Aorta (tissue), 5 donors: ENCODE results near the gene KCNJ4. TPM values are rescaled to one million over a fixed set of nuclear protein-coding genes. Genes with fewer than 3 reads are reported as not detected.

Experiments used
- ATAC-seq: fragments of 200-7000 bp; cut with Tn5 transposase; one replicate; pipeline ENCODE4 v1.9.1; 2022; ENCODE audit warnings: moderate library complexity; ENCODE audit not compliant: low FRiP score
- DNase-seq, 2 donors: peaks; one replicate each; pipeline ENCODE4 v3.0.0-alpha.2; 2020
- H3K27ac ChIP-seq, 2 donors: one replicate each; pipeline ENCODE4 v1.5.1; 2013; ENCODE audit warnings: low read length in 2 of 2, mild to moderate bottlenecking in 2 of 2, moderate library complexity in 2 of 2, control low read depth in 1 of 2, inconsistent platforms in 1 of 2, low read depth in 1 of 2
- H3K27me3 ChIP-seq, 2 donors: one replicate each; pipeline ENCODE4 v1.6.1; 2013; ENCODE audit warnings: control low read depth in 1 of 2, low read length in 1 of 2, mild to moderate bottlenecking in 1 of 2, moderate library complexity in 1 of 2; ENCODE audit not compliant: insufficient read depth in 2 of 2, control insufficient read depth in 1 of 2
- H3K36me3 ChIP-seq, 2 donors: one replicate each; pipeline ENCODE4 v1.6.1; 2013; ENCODE audit warnings: control low read depth in 1 of 2, low read length in 1 of 2, mild to moderate bottlenecking in 1 of 2; ENCODE audit not compliant: insufficient read depth in 2 of 2, control insufficient read depth in 1 of 2
- H3K4me1 ChIP-seq, 2 donors: one replicate each; pipeline ENCODE4 v1.6.1; 2013; ENCODE audit warnings: low read length in 2 of 2, control low read depth in 1 of 2, mild to moderate bottlenecking in 1 of 2, moderate library complexity in 1 of 2; ENCODE audit not compliant: insufficient read depth in 2 of 2, control insufficient read depth in 1 of 2
- H3K4me3 ChIP-seq, 2 donors: one replicate each; pipeline ENCODE4 v1.5.1; 2013; ENCODE audit warnings: low read length in 2 of 2, control low read depth in 1 of 2, mild to moderate bottlenecking in 1 of 2
- H3K9me3 ChIP-seq: one replicate; pipeline ENCODE4 v1.6.1; 2013; ENCODE audit warnings: mild to moderate bottlenecking, low read length; ENCODE audit not compliant: control insufficient read depth
- WGBS, 2 donors: extraction: QIAGEN DNeasy Blood & Tissue Kit; methylation state at CpG; one replicate each; pipeline ENCODE4 v1.1.7; 2013; 5-methylcytosine and 5-hydroxymethylcytosine counted together
- intact Hi-C, 2 donors: fragments of 100-400 bp; cut with DNase I; formaldehyde crosslinking; loops; one replicate each; pipeline versions ENCODE4 v1.14.2 to v1.15.0; 2022
- long read RNA-seq, 2 donors: library from polyadenylated mRNA; unstranded; transcript quantifications; one replicate each; pipeline ENCODE4 v2.0.0, GENCODE V29; 2020 to 2021
- polyA plus RNA-seq, 2 donors: library from polyadenylated mRNA; stranded (reverse); fragments of 200-250 nt; gene quantifications; one replicate each; pipeline ENCODE4 v1.2.3, GENCODE V29; 2013
- total RNA-seq, 2 donors: library from RNA; stranded (reverse); fragmentation: NEBNext Ultra II Directional; extraction: Animal tissue kit (Norgen Biotek cat#: 25700); gene quantifications; one replicate each; pipeline ENCODE4 v1.2.1, GENCODE V29; 2021
- donor health status: healthy with polysubstance abuse.
- donor health status: Bipolar disorder and iron deficiency.
- donor health status: DM: no; HTN: no; CAD: no.
- donor health status: DM: no; HTN: no; CAD: no.
- donor health status: DM: yes; HTN: yes; CAD: no.

The KCNJ4 gene
- total RNA-seq, result not detected
- polyA plus RNA-seq, result not detected
- long read RNA-seq, donor 1, result 0 reads
- long read RNA-seq, donor 2, result 0 reads

GRCh38 chr22:38455076-38455529, at the start of gene KCNJ4:
Gene KCNJ4 (minus strand): TSS chr22:38455199. CDS start chr22:38428132, 27,067 bp downstream.
- peak within 1 kb of the TSS; percentile 31 to 38 for H3K4me3 ChIP-seq
- no peak within 1 kb of the TSS for H3K27ac ChIP-seq
- no peaks in the 10 kb centered on the region for H3K4me1 ChIP-seq
- intact Hi-C loops, result no loop called here
- DNase-seq (no peak), ATAC-seq (no peak)
- H3K27me3 ChIP-seq, result no peaks in the 10 kb centered on the region
- H3K36me3 ChIP-seq, result no peaks in the 10 kb centered on the region
- H3K9me3 ChIP-seq, result no peaks in the 10 kb centered on the region
- WGBS, 2 donors, result 1% methylated on average over 34 to 76 of the region's 76 CpGs

- intact Hi-C loops, result loop anchor here (5.0 to 10.0 kb wide), 2 partner anchors 36 to 182 kb away; partner anchors contain the start of genes KDELR3 (in 1 of the 2) and TOMM22 (in 1 of the 2)
- H3K9me3 ChIP-seq, result no peaks in the 10 kb centered on the region
- peak overlapping the region; percentile 16 to 28 for H3K4me3 ChIP-seq
- H3K27me3 ChIP-seq, result no peaks in the 10 kb centered on the region
- no peaks in the 10 kb centered on the region for H3K4me1 ChIP-seq
- H3K27ac ChIP-seq, result no peak overlapping the region
- peaks cover 9 to 11% of the 10 kb centered on the region in 2 donors for H3K36me3 ChIP-seq
- no peak for DNase-seq
- 22 to 24% methylated on average over 4 of the region's 4 CpGs for WGBS, 2 donors
- ATAC-seq, result no peak
Measured at GRCh38 chr22:38503021-38503420, 48.0 kb upstream of the KCNJ4 start.

- DNase-seq (no peak), ATAC-seq (no peak)
- H3K36me3 ChIP-seq, result peaks cover 9 to 11% of the 10 kb centered on the region in 2 donors
- H3K4me3 ChIP-seq, result no peak overlapping the region
- H3K27ac ChIP-seq, result no peak overlapping the region
- intact Hi-C loops, result loop anchor here (5.0 to 10.0 kb wide), 2 partner anchors 35 to 183 kb away; partner anchors contain the start of genes KDELR3 (in 1 of the 2) and TOMM22 (in 1 of the 2)
- WGBS, 2 donors, result 74 to 81% methylated on average over 10 of the region's 10 CpGs
- no peaks in the 10 kb centered on the region for H3K27me3 ChIP-seq
- H3K4me1 ChIP-seq, result no peaks in the 10 kb centered on the region
- no peaks in the 10 kb centered on the region for H3K9me3 ChIP-seq
Measured at GRCh38 chr22:38501797-38502672, 47.0 kb upstream of the KCNJ4 start.

- Histone ChIP-seq H3K36me3 (peaks cover 10 to 19% of the 10 kb centered on the region in 2 donors), H3K9me3 (no peaks in the 10 kb centered on the region), H3K4me1 (no peaks in the 10 kb centered on the region), H3K27ac (no peak overlapping the region), H3K4me3 (no peak overlapping the region), H3K27me3 (no peaks in the 10 kb centered on the region)
- WGBS, 2 donors, result 83 to 85% methylated on average over 3 of the region's 3 CpGs
- no peak for ATAC-seq
- no peak for DNase-seq
- intact Hi-C loops, result no loop called here
Measured at GRCh38 chr22:38497869-38498268, 42.9 kb upstream of the KCNJ4 start.

- DNase-seq, result no peak
- Histone ChIP-seq H3K4me3 (no peak overlapping the region), H3K27ac (no peak overlapping the region), H3K36me3 (peaks cover 9 to 14% of the 10 kb centered on the region in 2 donors), H3K27me3 (no peaks in the 10 kb centered on the region), H3K4me1 (no peaks in the 10 kb centered on the region), H3K9me3 (no peaks in the 10 kb centered on the region)
- WGBS, 2 donors, result 75 to 78% methylated on average over 12 of the region's 12 CpGs
- intact Hi-C loops, result no loop called here
- no peak for ATAC-seq
Measured at GRCh38 chr22:38494939-38495338, 39.9 kb upstream of the KCNJ4 start.

GRCh38 chr22:38494498-38494897, 39.5 kb upstream of the KCNJ4 start:
- no peaks in the 10 kb centered on the region for H3K27me3 ChIP-seq
- no peak overlapping the region for H3K27ac ChIP-seq
- intact Hi-C loops, result no loop called here
- ATAC-seq (no peak), DNase-seq (no peak)
- no peaks in the 10 kb centered on the region for H3K9me3 ChIP-seq
- 0 to 3% methylated on average over 2 of the region's 2 CpGs for WGBS, 2 donors
- peaks cover 11 to 14% of the 10 kb centered on the region in 2 donors for H3K36me3 ChIP-seq
- no peaks in the 10 kb centered on the region for H3K4me1 ChIP-seq
- no peak overlapping the region for H3K4me3 ChIP-seq

- no peaks in the 10 kb centered on the region for H3K27me3 ChIP-seq
- no peak overlapping the region for H3K4me3 ChIP-seq
- H3K27ac ChIP-seq, result no peak overlapping the region
- ATAC-seq, result no peak
- no peaks in the 10 kb centered on the region for H3K9me3 ChIP-seq
- peaks cover 9 to 11% of the 10 kb centered on the region in 2 donors for H3K36me3 ChIP-seq
- no peak for DNase-seq
- intact Hi-C loops, result no loop called here
- 52 to 53% methylated on average over 5 of the region's 5 CpGs for WGBS, 2 donors
- no peaks in the 10 kb centered on the region for H3K4me1 ChIP-seq
Measured at GRCh38 chr22:38491707-38492348, 36.8 kb upstream of the KCNJ4 start.

GRCh38 chr22:38490915-38491314, 35.9 kb upstream of the KCNJ4 start:
- Histone ChIP-seq H3K27ac (no peak overlapping the region), H3K4me3 (no peak overlapping the region), H3K9me3 (no peaks in the 10 kb centered on the region), H3K27me3 (no peaks in the 10 kb centered on the region), H3K36me3 (peaks cover 11 to 12% of the 10 kb centered on the region in 2 donors), H3K4me1 (no peaks in the 10 kb centered on the region)
- peak; percentile 87 for ATAC-seq
- WGBS, 2 donors, result 4 to 6% methylated on average over 1 of the region's 1 CpG
- peak in 1 of 2 donors; percentile 79 for DNase-seq
- intact Hi-C loops, result no loop called here
